ENCODE results near the gene GRIK1. TPM values are rescaled to one million over a fixed set of nuclear protein-coding genes. Genes with fewer than 3 reads are reported as not detected.

The GRIK1 gene
- polyA plus RNA-seq, 1 donor from 2014 or later = 8.7 TPM

GRCh38 chr21:29657240-29657989 is 282.4 kb downstream of the GRIK1 start:
- no peak overlapping the region for H3K27ac ChIP-seq (ENCODE audit: low read length)
- no peak overlapping the region for H3K4me2 ChIP-seq (ENCODE audit: low read length)
- no peaks in the 10 kb centered on the region for H4K20me1 ChIP-seq (ENCODE audit: insufficient read depth)
- H3K4me3 ChIP-seq (ENCODE audit: low read length) = no peak overlapping the region
- H3F3A ChIP-seq (ENCODE audit: insufficient read depth, low read length, poor library complexity, severe bottlenecking) = no peaks in the 10 kb centered on the region
- H3K9ac ChIP-seq (ENCODE audit: low read length) = no peak overlapping the region
- no peak overlapping the region for H2AFZ ChIP-seq (ENCODE audit: low read depth, low read length)
- no peaks in the 10 kb centered on the region for H3K9me2 ChIP-seq (ENCODE audit: insufficient read depth, low read length)
- H3K36me3 ChIP-seq (ENCODE audit: insufficient read depth, low read length) = no peaks in the 10 kb centered on the region
- H3K27me3 ChIP-seq (ENCODE audit: insufficient read depth, low read depth, low read length) = no peaks in the 10 kb centered on the region
- no peaks in the 10 kb centered on the region for H3K79me2 ChIP-seq (replicated peaks; ENCODE audit: insufficient read depth, low read length)
- no peaks in the 10 kb centered on the region for H3K9me3 ChIP-seq (ENCODE audit: low read length)
- no peak for TF ChIP-seq EZH2 (IDR thresholded peaks at IDR 0.05; ENCODE audit: borderline replicate concordance, insufficient read depth, low read length, poor library complexity, severe bottlenecking)
- no peak for TF ChIP-seq EP300 (conservative IDR thresholded peaks at IDR 0.05; ENCODE audit: poor library complexity, severe bottlenecking)
- no peak for TF ChIP-seq SMC3 (conservative IDR thresholded peaks at IDR 0.05; ENCODE audit: poor library complexity)
- TF ChIP-seq POLR2AphosphoS5 (IDR thresholded peaks at IDR 0.05) = no peak
- no peak for TF ChIP-seq REST (IDR thresholded peaks at IDR 0.05; ENCODE audit: borderline replicate concordance)
- TF ChIP-seq MXI1 (conservative IDR thresholded peaks at IDR 0.05; ENCODE audit: poor library complexity, severe bottlenecking) = no peak
- TF ChIP-seq TAF1 (IDR thresholded peaks at IDR 0.05; ENCODE audit: low read depth) = no peak
- TF ChIP-seq RAD21 (conservative IDR thresholded peaks at IDR 0.05) = no peak
- no peak for TF ChIP-seq CTCF (IDR thresholded peaks at IDR 0.05; ENCODE audit: poor library complexity, severe bottlenecking)

- no peak overlapping the region for H2AFZ ChIP-seq (ENCODE audit: low read depth, low read length)
- H3F3A ChIP-seq (ENCODE audit: insufficient read depth, low read length, poor library complexity, severe bottlenecking) = no peaks in the 10 kb centered on the region
- no peak overlapping the region for H3K27ac ChIP-seq (ENCODE audit: low read length)
- no peak overlapping the region for H3K4me3 ChIP-seq (ENCODE audit: low read length)
- H3K9me2 ChIP-seq (ENCODE audit: insufficient read depth, low read length) = no peaks in the 10 kb centered on the region
- H4K20me1 ChIP-seq (ENCODE audit: insufficient read depth) = no peaks in the 10 kb centered on the region
- TF ChIP-seq EZH2 (IDR thresholded peaks at IDR 0.05; ENCODE audit: borderline replicate concordance, insufficient read depth, low read length, poor library complexity, severe bottlenecking) = no peak
- TF ChIP-seq RAD21 (conservative IDR thresholded peaks at IDR 0.05) = no peak
- no peak for TF ChIP-seq MXI1 (conservative IDR thresholded peaks at IDR 0.05; ENCODE audit: poor library complexity, severe bottlenecking)
- no peak for TF ChIP-seq SMC3 (conservative IDR thresholded peaks at IDR 0.05; ENCODE audit: poor library complexity)
- TF ChIP-seq POLR2AphosphoS5 (IDR thresholded peaks at IDR 0.05) = no peak
- TF ChIP-seq EP300 (conservative IDR thresholded peaks at IDR 0.05; ENCODE audit: poor library complexity, severe bottlenecking) = no peak
- TF ChIP-seq REST (IDR thresholded peaks at IDR 0.05; ENCODE audit: borderline replicate concordance) = no peak
- no peak for TF ChIP-seq CTCF (IDR thresholded peaks at IDR 0.05; ENCODE audit: poor library complexity, severe bottlenecking)
- no peak for TF ChIP-seq TAF1 (IDR thresholded peaks at IDR 0.05; ENCODE audit: low read depth)
- no peaks in the 10 kb centered on the region for H3K79me2 ChIP-seq (replicated peaks; ENCODE audit: insufficient read depth, low read length)
- H3K36me3 ChIP-seq (ENCODE audit: insufficient read depth, low read length) = no peaks in the 10 kb centered on the region
- no peaks in the 10 kb centered on the region for H3K27me3 ChIP-seq (ENCODE audit: insufficient read depth, low read depth, low read length)
- H3K9ac ChIP-seq (ENCODE audit: low read length) = no peak overlapping the region
- H3K4me2 ChIP-seq (ENCODE audit: low read length) = no peak overlapping the region
- H3K9me3 ChIP-seq (ENCODE audit: low read length) = no peaks in the 10 kb centered on the region
Measured at GRCh38 chr21:29656504-29657239, 283.1 kb downstream of the GRIK1 start.
